ENCODE data around the gene DAB2.

DAB2 gene

GRCh38 chr5:39422728-39423285 lies 2.0 kb downstream of the DAB2 start:
- DNase-seq (ENCODE audit: insufficient read length, low spot score) (no peak), FAIRE-seq (no peak)
- no peak for TF ChIP-seq CTCF (IDR thresholded peaks at IDR 0.05; ENCODE audit: insufficient read depth, missing control alignments)

- FAIRE-seq (no peak), DNase-seq (ENCODE audit: insufficient read length, low spot score) (no peak)
Measured at GRCh38 chr5:39422036-39422606, 2.7 kb downstream of the DAB2 start.

GRCh38 chr5:39420482-39421145 lies 4.2 kb downstream of the DAB2 start:
- DNase-seq (ENCODE audit: insufficient read length, low spot score) (no peak), FAIRE-seq (no peak)
- no peak for TF ChIP-seq CTCF (IDR thresholded peaks at IDR 0.05; ENCODE audit: insufficient read depth, missing control alignments)

More at GRCh38 chr5:39422036-39422606, 2.7 kb downstream of the DAB2 start:
- no peak for TF ChIP-seq CTCF (IDR thresholded peaks at IDR 0.05; ENCODE audit: insufficient read depth, missing control alignments)

GRCh38 chr5:39419796-39420195 lies 5.0 kb downstream of the DAB2 start:
- FAIRE-seq (no peak), DNase-seq (ENCODE audit: insufficient read length, low spot score) (no peak)
- no peak for TF ChIP-seq CTCF (IDR thresholded peaks at IDR 0.05; ENCODE audit: insufficient read depth, missing control alignments)

- TF ChIP-seq CTCF (IDR thresholded peaks at IDR 0.05; ENCODE audit: insufficient read depth, missing control alignments): no peak
- no peak for DNase-seq (ENCODE audit: insufficient read length, low spot score)
- FAIRE-seq: no peak
Measured at GRCh38 chr5:39417979-39418378, 6.8 kb downstream of the DAB2 start.

- no peak for TF ChIP-seq CTCF (IDR thresholded peaks at IDR 0.05; ENCODE audit: insufficient read depth, missing control alignments)
- DNase-seq (ENCODE audit: insufficient read length, low spot score) (no peak), FAIRE-seq (no peak)
Measured at GRCh38 chr5:39415201-39415600, 9.6 kb downstream of the DAB2 start.

GRCh38 chr5:39414426-39414825 lies 10.4 kb downstream of the DAB2 start:
- FAIRE-seq (no peak), DNase-seq (ENCODE audit: insufficient read length, low spot score) (no peak)
- TF ChIP-seq CTCF (IDR thresholded peaks at IDR 0.05; ENCODE audit: insufficient read depth, missing control alignments): no peak
